Keratinocyte (primary cell): ENCODE measurements around the gene SLC1A3. TPM values are rescaled to one million over a fixed set of nuclear protein-coding genes. Genes with fewer than 3 reads are reported as not detected.

Source experiments
- DNase-seq: peaks from one replicate; pipeline ENCODE4 v3.0.0-alpha.2; 2011; ENCODE audit warnings: low read depth, missing footprints, low spot score
- FAIRE-seq: peaks from 2 replicates; lab custom pipeline; 2011; peaks lifted over from hg19 to GRCh38; lab: Jason Lieb, UNC
- H2AFZ ChIP-seq: 2 replicates; pipeline ENCODE4 v1.6.0; 2012; ENCODE audit warnings: low read length, control low read depth, inconsistent platforms; ENCODE audit not compliant: control insufficient read depth
- H3K27ac ChIP-seq: 2 replicates; pipeline ENCODE4 v1.5.1; 2011; ENCODE audit warnings: low read length; ENCODE audit not compliant: control insufficient read depth, insufficient read depth
- H3K27me3 ChIP-seq: 3 replicates; pipeline ENCODE4 v1.6.0; 2011; ENCODE audit warnings: low read length; ENCODE audit not compliant: control insufficient read depth, insufficient read depth; ENCODE audit errors: extremely low read depth
- H3K36me3 ChIP-seq, 2 experiments: 2 replicates in 1 of 2; 3 replicates in 1 of 2; pipeline ENCODE4 v1.5.1; 2011; ENCODE audit warnings: low read length in 2 of 2, mild to moderate bottlenecking in 1 of 2; ENCODE audit not compliant: control insufficient read depth in 2 of 2, insufficient read depth in 2 of 2; ENCODE audit errors: extremely low read depth in 1 of 2
- H3K4me1 ChIP-seq: 3 replicates; pipeline ENCODE4 v1.5.1; 2011; ENCODE audit warnings: low read length; ENCODE audit not compliant: control insufficient read depth, insufficient read depth; ENCODE audit errors: extremely low read depth
- H3K4me2 ChIP-seq: 3 replicates; pipeline ENCODE4 v1.6.0; 2011; ENCODE audit warnings: low read depth, low read length; ENCODE audit not compliant: control insufficient read depth, insufficient read depth; ENCODE audit errors: extremely low read depth
- H3K4me3 ChIP-seq, 3 experiments: fragments of 200-600 bp in 1 of 3; sonication (generic) in 1 of 3; 2 replicates in 2 of 3; 3 replicates in 1 of 3; pipeline ENCODE4 v1.5.1; 2011 to 2016; ENCODE audit warnings: low read length in 3 of 3, mild to moderate bottlenecking in 3 of 3, control low read depth in 2 of 3, inconsistent platforms in 1 of 3, low read depth in 1 of 3, mixed read lengths in 1 of 3, mixed run types in 1 of 3, moderate library complexity in 1 of 3; ENCODE audit not compliant: control insufficient read depth in 2 of 3, insufficient read depth in 2 of 3; ENCODE audit errors: extremely low read depth in 1 of 3
- H3K79me2 ChIP-seq: 2 replicates; pipeline ENCODE4 v1.6.0; 2012; ENCODE audit warnings: low read length; ENCODE audit not compliant: control insufficient read depth, insufficient read depth
- H3K9ac ChIP-seq: 3 replicates; pipeline ENCODE4 v1.6.0; 2011; ENCODE audit warnings: low read length; ENCODE audit not compliant: control insufficient read depth, insufficient read depth; ENCODE audit errors: extremely low read depth
- H3K9me1 ChIP-seq: 3 replicates; pipeline ENCODE4 v1.6.0; 2011; ENCODE audit warnings: low read length; ENCODE audit not compliant: control insufficient read depth, insufficient read depth; ENCODE audit errors: extremely low read depth
- H3K9me3 ChIP-seq: 2 replicates; pipeline ENCODE4 v1.5.1; 2012; ENCODE audit warnings: low read depth, low read length; ENCODE audit not compliant: control insufficient read depth
- H4K20me1 ChIP-seq: 3 replicates; pipeline ENCODE4 v1.6.0; 2011; ENCODE audit warnings: low read length; ENCODE audit not compliant: control insufficient read depth, insufficient read depth; ENCODE audit errors: extremely low read depth
- EZH2 ChIP-seq: IDR thresholded peaks from one replicate; pipeline ENCODE4 v1.6.1; 2012; ENCODE audit warnings: inconsistent platforms, mild to moderate bottlenecking, low read length, moderate library complexity
- dilution Hi-C: fragments of 300-500 bp; cut with MboI; formaldehyde crosslinking; loops from one replicate; pipeline ENCODE4 v1.7.0; 2020; ENCODE audit warnings: low sequenced_read_pairs; ENCODE audit not compliant: extremely low pct_ligation_motif_present
- polyA plus RNA-seq, 5 experiments: library from polyadenylated mRNA; depleted of rRNA in 3 of 5; stranded (reverse) in 3 of 5; stranded (forward) in 1 of 5; unstranded in 1 of 5; fragments of >200 nt; gene quantifications; 1 replicate in 1 of 5; 2 replicates in 3 of 5; 3 replicates in 1 of 5; pipeline versions ENCODE4 v1.2.1 to v1.2.3, GENCODE V29; 2011 to 2012; ENCODE audit warnings: missing spikeins in 2 of 5, low read depth in 1 of 5, low replicate concordance in 1 of 5
- TF ChIP-seq, protein P1 (sequence below), 3 experiments: IDR thresholded peaks in 1 of 3; conservative IDR thresholded peaks in 1 of 3; optimal IDR thresholded peaks in 1 of 3; 2 replicates in 2 of 3; 3 replicates in 1 of 3; pipeline versions ENCODE3 to v1.5.1; 2011; ENCODE audit warnings: low read length in 3 of 3, mild to moderate bottlenecking in 3 of 3, moderate library complexity in 2 of 3, control low read depth in 1 of 3, inconsistent platforms in 1 of 3; ENCODE audit not compliant: insufficient read depth in 2 of 3; ENCODE audit errors: extremely low read depth in 1 of 3

The SLC1A3 gene
- polyA plus RNA-seq, 1 donor (not counting 4 experiments of a cell fraction or from before 2014, with no cell fraction given): 22.2 TPM

DNA sequence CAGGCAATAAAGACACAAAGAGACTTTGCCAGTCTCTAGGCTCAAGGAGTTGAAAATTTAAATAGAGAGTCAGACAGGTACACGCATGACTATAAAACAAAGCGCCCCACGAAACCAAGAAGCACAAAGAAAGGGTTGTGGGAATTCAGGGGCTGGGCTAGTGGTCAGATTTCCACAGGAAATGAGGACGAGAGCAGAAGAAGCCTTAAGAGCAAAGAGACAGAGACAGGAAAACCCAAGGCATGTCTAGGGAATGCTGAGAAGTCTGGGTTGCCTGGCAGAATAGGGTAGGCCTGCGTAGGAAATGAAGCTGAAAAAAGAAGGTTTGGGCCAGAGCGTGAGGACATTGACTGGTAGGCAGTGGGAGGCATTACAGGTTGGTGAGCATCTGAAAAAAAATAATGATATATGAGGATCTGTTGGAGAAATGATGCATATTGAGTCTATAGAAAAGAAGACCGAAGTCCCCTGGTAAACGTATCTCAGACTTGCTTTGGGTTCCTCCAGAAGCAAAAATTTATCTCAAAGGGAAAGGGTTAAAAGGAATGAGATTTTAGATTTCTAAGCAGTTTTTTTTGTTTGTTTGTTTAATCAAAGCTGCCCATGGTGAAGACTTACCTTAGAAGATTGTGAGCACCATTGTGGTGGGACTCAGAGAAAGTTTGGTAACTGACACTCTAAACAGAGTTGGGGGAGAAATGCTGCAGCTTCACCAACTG, 51.8 kb downstream of the SLC1A3 start:
- no peak for TF ChIP-seq EZH2
- TF ChIP-seq, protein P1, sequence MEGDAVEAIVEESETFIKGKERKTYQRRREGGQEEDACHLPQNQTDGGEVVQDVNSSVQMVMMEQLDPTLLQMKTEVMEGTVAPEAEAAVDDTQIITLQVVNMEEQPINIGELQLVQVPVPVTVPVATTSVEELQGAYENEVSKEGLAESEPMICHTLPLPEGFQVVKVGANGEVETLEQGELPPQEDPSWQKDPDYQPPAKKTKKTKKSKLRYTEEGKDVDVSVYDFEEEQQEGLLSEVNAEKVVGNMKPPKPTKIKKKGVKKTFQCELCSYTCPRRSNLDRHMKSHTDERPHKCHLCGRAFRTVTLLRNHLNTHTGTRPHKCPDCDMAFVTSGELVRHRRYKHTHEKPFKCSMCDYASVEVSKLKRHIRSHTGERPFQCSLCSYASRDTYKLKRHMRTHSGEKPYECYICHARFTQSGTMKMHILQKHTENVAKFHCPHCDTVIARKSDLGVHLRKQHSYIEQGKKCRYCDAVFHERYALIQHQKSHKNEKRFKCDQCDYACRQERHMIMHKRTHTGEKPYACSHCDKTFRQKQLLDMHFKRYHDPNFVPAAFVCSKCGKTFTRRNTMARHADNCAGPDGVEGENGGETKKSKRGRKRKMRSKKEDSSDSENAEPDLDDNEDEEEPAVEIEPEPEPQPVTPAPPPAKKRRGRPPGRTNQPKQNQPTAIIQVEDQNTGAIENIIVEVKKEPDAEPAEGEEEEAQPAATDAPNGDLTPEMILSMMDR (optimal IDR thresholded peaks at IDR 0.05 in 1 of 3, IDR thresholded peaks at IDR 0.05 in 1 of 3, conservative IDR thresholded peaks at IDR 0.05 in 1 of 3; ENCODE audit: extremely low read depth in 1 of 3, insufficient read depth in 2 of 3, low read length in 3 of 3): no peak
- FAIRE-seq (peak; percentile 36), DNase-seq (no peak)
- Histone ChIP-seq H4K20me1 (no peaks in the 10 kb centered on the region), H3K9me3 (no peaks in the 10 kb centered on the region), H3K4me3 (peak overlapping the region in 2 of 3 experiments; percentile 19 to 49), H3K36me3 (peaks cover 0 to 1% of the 10 kb centered on the region in 2 experiments), H3K79me2 (no peaks in the 10 kb centered on the region), H3K4me1 (peaks cover 56% of the 10 kb centered on the region), H3K4me2 (peak overlapping the region; percentile 77), H3K9me1 (no peaks in the 10 kb centered on the region), H2AFZ (peak overlapping the region; percentile 55), H3K27me3 (no peaks in the 10 kb centered on the region), H3K9ac (peak overlapping the region; percentile 63), H3K27ac (peak overlapping the region; percentile 90)
- dilution Hi-C loops: no loop called here

DNA sequence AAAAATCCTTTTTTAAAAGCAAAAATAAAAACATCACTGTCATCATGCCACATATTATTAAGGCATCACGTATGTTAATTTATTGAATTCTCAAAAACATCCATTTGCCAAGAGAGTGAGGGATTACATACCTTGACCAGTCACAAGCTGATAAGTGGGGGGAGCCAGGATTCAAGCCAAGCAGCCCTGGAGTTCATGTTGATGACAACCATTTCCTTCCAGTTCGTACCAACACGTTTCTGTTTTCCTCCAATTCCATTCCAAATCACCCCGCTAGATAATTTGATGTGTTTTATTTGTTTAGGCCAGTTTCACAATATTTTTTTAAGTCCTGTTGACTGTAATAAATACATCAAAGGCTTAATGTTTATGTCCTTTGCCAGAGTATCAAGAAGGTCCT, 53.0 kb downstream of the SLC1A3 start:
- DNase-seq: no peak
- H3K27me3 ChIP-seq: no peaks in the 10 kb centered on the region
- peaks cover 0 to 1% of the 10 kb centered on the region in 2 experiments for H3K36me3 ChIP-seq
- no peaks in the 10 kb centered on the region for H3K9me1 ChIP-seq
- no peak overlapping the region for H3K4me3 ChIP-seq
- peak overlapping the region; percentile 51 for H3K27ac ChIP-seq
- no peak overlapping the region for H3K4me2 ChIP-seq
- no peaks in the 10 kb centered on the region for H4K20me1 ChIP-seq
- peak overlapping the region; percentile 28 for H2AFZ ChIP-seq
- H3K79me2 ChIP-seq: no peaks in the 10 kb centered on the region
- peaks cover 54% of the 10 kb centered on the region for H3K4me1 ChIP-seq
- FAIRE-seq: no peak
- TF ChIP-seq, protein P1 (optimal IDR thresholded peaks at IDR 0.05 in 1 of 3, IDR thresholded peaks at IDR 0.05 in 1 of 3, conservative IDR thresholded peaks at IDR 0.05 in 1 of 3; ENCODE audit: extremely low read depth in 1 of 3, insufficient read depth in 2 of 3, low read length in 3 of 3): no peak
- no peak for TF ChIP-seq EZH2
- dilution Hi-C loops: no loop called here
- H3K9ac ChIP-seq: no peak overlapping the region
- H3K9me3 ChIP-seq: no peaks in the 10 kb centered on the region
